HL-60 (cell line): ENCODE data around the gene HOOK2.

ENCODE experiments used
- DNase-seq, 2 experiments: peaks; one replicate each; pipeline ENCODE4 v3.0.0-alpha.2; 2010 to 2020; ENCODE audit warnings: low read depth in 1 of 2, low spot score in 1 of 2
- H3K27ac ChIP-seq: fragments of 250-450 bp; sonication (Bioruptor Pico); replicated peaks from 2 replicates; pipeline ENCODE4 v1.5.1; 2020; ENCODE audit warnings: mild to moderate bottlenecking, moderate library complexity
- H3K27me3 ChIP-seq: fragments of 250-450 bp; sonication (Bioruptor Pico); 2 replicates; pipeline ENCODE4 v1.5.1; 2021; ENCODE audit warnings: mild to moderate bottlenecking, moderate library complexity; ENCODE audit not compliant: insufficient read depth, poor library complexity, severe bottlenecking
- H3K4me3 ChIP-seq: replicated peaks from 2 replicates; pipeline ENCODE4 v1.5.1; 2011; ENCODE audit warnings: mild to moderate bottlenecking, control low read depth, low read length; ENCODE audit not compliant: insufficient read depth
- CTCF ChIP-seq: IDR thresholded peaks from one replicate; pipeline ENCODE4 v1.5.1; 2011; ENCODE audit warnings: low read length, control low read depth, inconsistent platforms; ENCODE audit not compliant: insufficient read depth
- GABPA ChIP-seq: IDR thresholded peaks from 2 replicates; pipeline ENCODE4 v1.6.1; 2012; ENCODE audit warnings: low read depth
- POLR2AphosphoS5 ChIP-seq: IDR thresholded peaks from 2 replicates; pipeline ENCODE4 v1.6.1; 2012; ENCODE audit warnings: low read depth
- REST ChIP-seq: IDR thresholded peaks from 2 replicates; pipeline ENCODE4 v1.6.1; 2012; ENCODE audit warnings: low read depth; ENCODE audit not compliant: insufficient replicate concordance
- SPI1 ChIP-seq: IDR thresholded peaks from 2 replicates; pipeline ENCODE4 v1.6.1; 2012; ENCODE audit warnings: low read depth, mild to moderate bottlenecking, borderline replicate concordance

Gene HOOK2

GRCh38 chr19:12736995-12737834 lies 38.1 kb downstream of the HOOK2 start, which contains the start of gene GET3:
Gene GET3, plus strand, starts transcription at chr19:12737497. Its CDS starts 9 bp downstream, at chr19:12737506.
- peak; percentile 97 to 98 for DNase-seq
- H3K27me3 ChIP-seq = no peaks in the 10 kb centered on the region
- H3K27ac ChIP-seq = peak within 1 kb of the TSS; percentile 99
- H3K4me3 ChIP-seq = peak within 1 kb of the TSS; percentile 95
- TF ChIP-seq REST (peak; percentile 20), CTCF (no peak), POLR2AphosphoS5 (peak; percentile 72), SPI1 (no peak)

DNA sequence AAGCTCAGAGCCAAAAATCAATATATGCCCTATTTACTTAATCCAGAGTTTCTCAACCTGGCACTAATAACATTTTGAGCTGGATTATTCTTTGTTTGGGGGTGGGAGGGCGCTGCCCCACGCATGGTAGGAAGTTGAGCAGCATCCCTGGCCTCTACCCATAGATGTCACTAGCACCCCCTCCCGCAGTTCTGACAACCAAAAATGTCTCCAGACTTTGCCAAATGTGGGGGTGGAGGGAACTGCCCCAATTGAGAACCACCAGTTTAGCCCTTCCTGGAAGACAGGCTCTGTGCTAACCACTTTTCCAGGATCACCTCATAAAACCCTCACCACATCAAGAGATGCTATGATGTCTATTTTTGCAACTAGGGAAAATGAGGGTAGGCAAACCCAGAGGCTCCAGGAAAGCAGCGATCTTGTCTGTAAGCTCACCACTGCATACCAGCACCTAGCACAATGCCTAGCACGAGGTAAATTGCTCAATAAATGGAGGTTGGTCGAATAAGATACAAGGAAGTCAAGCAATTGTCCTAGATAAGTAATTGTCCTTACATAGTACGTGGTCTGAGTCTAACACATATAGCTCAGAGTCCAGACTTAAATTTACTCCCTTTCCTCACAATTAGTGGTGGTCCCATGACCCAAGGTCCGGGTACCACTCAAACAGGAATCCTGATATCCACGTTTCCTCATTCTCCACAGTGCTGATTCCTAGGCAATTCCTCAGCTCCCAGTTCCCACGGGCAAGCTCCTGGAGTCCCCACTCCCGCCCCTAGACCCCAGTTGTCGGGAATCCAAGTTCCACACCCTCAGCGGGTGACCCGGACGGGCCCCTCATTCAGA lies 41.8 kb downstream of the HOOK2 start:
- DNase-seq = peak in 1 of 2 experiments; percentile 78
- peak; percentile 41 for TF ChIP-seq CTCF
- no peak for TF ChIP-seq REST
- TF ChIP-seq GABPA = no peak
- peak overlapping the region; percentile 87 for H3K4me3 ChIP-seq
- no peaks in the 10 kb centered on the region for H3K27me3 ChIP-seq
- peak overlapping the region; percentile 93 for H3K27ac ChIP-seq

GRCh38 chr19:12731337-12731736 lies 44.0 kb downstream of the HOOK2 start:
- DNase-seq = no peak
- Histone ChIP-seq H3K27ac (no peak overlapping the region), H3K4me3 (no peak overlapping the region), H3K27me3 (no peaks in the 10 kb centered on the region)
- TF ChIP-seq POLR2AphosphoS5 = no peak
- no peak for TF ChIP-seq CTCF
- no peak for TF ChIP-seq GABPA
- TF ChIP-seq REST = no peak
- TF ChIP-seq SPI1 = no peak
